Sigmoid colon (tissue), 4 donors: Measurements from ENCODE around the gene ARID5B.
A peak's percentile ranks its signal among the peaks of the same experiment; 100 is the strongest.

ENCODE experiments used
- CTCF ChIP-seq, 4 experiments: fragments of 450-650 bp in 3 of 4; fragments of 200-600 bp in 1 of 4; IDR thresholded peaks; one replicate each; pipeline ENCODE4 v1.5.1; 2016 to 2019; ENCODE audit warnings: antibody characterized with exemption in 4 of 4, mild to moderate bottlenecking in 3 of 4, moderate library complexity in 2 of 4
- EP300 ChIP-seq, 4 donors: sonication (generic); formaldehyde crosslinking; IDR thresholded peaks; one replicate each; pipeline ENCODE4 v1.6.1; 2017; ENCODE audit warnings: antibody characterized with exemption in 4 of 4
- POLR2A ChIP-seq, 2 donors: fragments of 450-650 bp; IDR thresholded peaks; one replicate each; pipeline ENCODE4 v1.6.1; 2016; ENCODE audit warnings: antibody characterized with exemption in 2 of 2, mild to moderate bottlenecking in 2 of 2, moderate library complexity in 2 of 2
- POLR2AphosphoS5 ChIP-seq, 4 donors: sonication (generic); formaldehyde crosslinking; IDR thresholded peaks; one replicate each; pipeline ENCODE4 v1.6.1; 2017; ENCODE audit warnings: antibody characterized with exemption in 4 of 4

GRCh38 chr10:62095181-62096122 lies 194.0 kb downstream of the ARID5B start:
- no peak for TF ChIP-seq CTCF (IDR thresholded peaks at IDR 0.05)
- TF ChIP-seq POLR2A (IDR thresholded peaks at IDR 0.05), result no peak
- TF ChIP-seq POLR2AphosphoS5 (IDR thresholded peaks at IDR 0.05), result peak; percentile 29 to 44 (median 37)
- no peak for TF ChIP-seq EP300 (IDR thresholded peaks at IDR 0.05)
